Measurements from ENCODE around the gene AHCYL1. TPM values are rescaled to one million over a fixed set of nuclear protein-coding genes. Genes with fewer than 3 reads are reported as not detected.

The AHCYL1 gene
- polyA plus RNA-seq, 2 of the 4 experiments (the other 2 are of a cell fraction): 124 to 148 TPM

GRCh38 chr1:109988349-109988914 lies 3.9 kb downstream of the AHCYL1 start:
- Histone ChIP-seq H3K4me1 (peaks cover 43% of the 10 kb centered on the region), H3K27ac (no peak overlapping the region), H3K4me3 (no peak overlapping the region), H3K4me2 (peak overlapping the region; percentile 93; the same call in 1 of the 3 replicates), H3K9me3 (no peaks in the 10 kb centered on the region)
- ChIA-PET CTCF (interaction anchor here (1.1 to 17.7 kb wide), 4 partner anchors 17 to 337 kb away, joined by 4 to 969 read pairs (median 25); no protein-coding TSS in a partner anchor), POLR2A (interaction anchor here (0.6 kb wide), 1 partner anchor 117 kb away, joined by 3 read pairs; no protein-coding TSS in a partner anchor)
- ATAC-seq: no peak
- no peak for TF ChIP-seq CHD4 (IDR thresholded peaks at IDR 0.05; ENCODE audit: borderline replicate concordance)
- TF ChIP-seq, protein P1, sequence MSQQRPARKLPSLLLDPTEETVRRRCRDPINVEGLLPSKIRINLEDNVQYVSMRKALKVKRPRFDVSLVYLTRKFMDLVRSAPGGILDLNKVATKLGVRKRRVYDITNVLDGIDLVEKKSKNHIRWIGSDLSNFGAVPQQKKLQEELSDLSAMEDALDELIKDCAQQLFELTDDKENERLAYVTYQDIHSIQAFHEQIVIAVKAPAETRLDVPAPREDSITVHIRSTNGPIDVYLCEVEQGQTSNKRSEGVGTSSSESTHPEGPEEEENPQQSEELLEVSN (IDR thresholded peaks at IDR 0.05; ENCODE audit: borderline replicate concordance, low read depth): no peak
- TF ChIP-seq POLR2A (IDR thresholded peaks at IDR 0.05; ENCODE audit: low read length): no peak
- TF ChIP-seq POLR2AphosphoS2 (conservative IDR thresholded peaks at IDR 0.05; ENCODE audit: low read length): no peak
- TF ChIP-seq REST (IDR thresholded peaks at IDR 0.05): no peak
- TF ChIP-seq ZFP36 (IDR thresholded peaks at IDR 0.05; ENCODE audit: borderline replicate concordance, partially characterized antibody): no peak
- no peak for TF ChIP-seq EHF (CRISPR knock-in tag; IDR thresholded peaks at IDR 0.05)
- no peak for TF ChIP-seq JUN (IDR thresholded peaks at IDR 0.05)
- no peak for TF ChIP-seq KDM5A (IDR thresholded peaks at IDR 0.05)
- no peak for TF ChIP-seq SMC3 (IDR thresholded peaks at IDR 0.05)
- TF ChIP-seq CTCF (IDR thresholded peaks at IDR 0.05): no peak
- TF ChIP-seq EP300 (IDR thresholded peaks at IDR 0.05): no peak
- TF ChIP-seq USF2 (IDR thresholded peaks at IDR 0.05): no peak
- TF ChIP-seq ZSCAN20 (CRISPR knock-in tag; IDR thresholded peaks at IDR 0.05): no peak
- no peak for TF ChIP-seq BHLHE40 (IDR thresholded peaks at IDR 0.05; ENCODE audit: low read depth, low read length)
- no peak for TF ChIP-seq TFCP2L1 (CRISPR knock-in tag; IDR thresholded peaks at IDR 0.05)
- 94% methylated on average over 3 of the region's 3 CpGs for WGBS (ENCODE audit: missing lambda C conversion rate)
- FAIRE-seq: no peak
- no peak for DNase-seq (ENCODE audit: low read depth in 1 of 2, low spot score in 1 of 2)

DNA sequence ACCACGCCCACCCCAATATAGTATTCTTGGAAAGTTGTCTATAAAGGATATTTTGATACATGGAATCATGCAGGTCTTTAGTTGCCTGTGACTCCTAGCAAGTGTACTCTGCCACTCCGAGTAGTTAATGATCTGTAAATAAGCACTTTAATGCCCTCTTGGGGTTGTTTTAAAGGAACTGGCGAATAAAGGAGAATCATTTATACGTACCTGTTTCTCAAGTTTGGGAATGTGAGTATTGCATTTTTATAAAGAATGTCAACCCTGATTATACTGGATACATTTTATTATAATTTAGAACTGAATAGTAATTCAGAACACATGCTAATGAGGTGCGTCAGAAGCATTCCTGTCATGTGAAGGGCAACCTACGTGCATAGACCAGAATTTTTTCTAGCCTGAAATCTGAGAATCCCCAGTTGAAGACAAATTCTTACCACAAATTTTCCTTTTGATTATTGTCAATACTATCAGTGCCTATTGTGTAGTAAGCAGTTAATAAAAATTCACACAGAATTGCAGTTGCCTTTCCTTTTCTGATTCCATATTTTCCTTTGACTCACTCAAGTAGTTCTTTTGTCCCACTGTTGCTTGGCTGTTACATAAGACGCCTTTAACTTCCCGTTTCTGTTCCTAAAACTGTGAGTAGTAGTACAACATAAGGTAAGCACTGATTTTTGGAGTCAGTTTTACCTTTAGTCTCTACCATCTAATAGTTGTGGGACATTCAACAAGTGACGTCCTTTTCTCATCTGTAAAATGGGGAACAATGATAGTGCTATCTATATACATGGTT lies 5.1 kb downstream of the AHCYL1 start:
- FAIRE-seq (no peak), DNase-seq (ENCODE audit: low read depth in 1 of 2, low spot score in 1 of 2) (no peak), ATAC-seq (no peak)
- Histone ChIP-seq H3K4me3 (no peak overlapping the region), H3K4me1 (peaks cover 40% of the 10 kb centered on the region), H3K9me3 (no peaks in the 10 kb centered on the region), H3K27ac (no peak overlapping the region), H3K4me2 (no peak overlapping the region; the same call in 1 of the 3 replicates)
- ChIA-PET CTCF (no interaction called here), POLR2A (no interaction called here)
- 88% methylated on average over 9 of the region's 9 CpGs for WGBS (ENCODE audit: missing lambda C conversion rate)
- TF ChIP-seq, protein P1 (IDR thresholded peaks at IDR 0.05; ENCODE audit: borderline replicate concordance, low read depth): no peak
- no peak for TF ChIP-seq FOSB (CRISPR knock-in tag; IDR thresholded peaks at IDR 0.05)
- TF ChIP-seq RAD21 (conservative IDR thresholded peaks at IDR 0.05 in 1 of 2, IDR thresholded peaks at IDR 0.05 in 1 of 2): no peak
- TF ChIP-seq GATA3 (IDR thresholded peaks at IDR 0.05; ENCODE audit: borderline replicate concordance): no peak
- no peak for TF ChIP-seq MYC (IDR thresholded peaks at IDR 0.05; ENCODE audit: borderline replicate concordance, low read length)
- TF ChIP-seq POLR2AphosphoS2 (conservative IDR thresholded peaks at IDR 0.05; ENCODE audit: low read length): no peak
- TF ChIP-seq HES2 (IDR thresholded peaks at IDR 0.05): no peak
- TF ChIP-seq, protein P2, sequence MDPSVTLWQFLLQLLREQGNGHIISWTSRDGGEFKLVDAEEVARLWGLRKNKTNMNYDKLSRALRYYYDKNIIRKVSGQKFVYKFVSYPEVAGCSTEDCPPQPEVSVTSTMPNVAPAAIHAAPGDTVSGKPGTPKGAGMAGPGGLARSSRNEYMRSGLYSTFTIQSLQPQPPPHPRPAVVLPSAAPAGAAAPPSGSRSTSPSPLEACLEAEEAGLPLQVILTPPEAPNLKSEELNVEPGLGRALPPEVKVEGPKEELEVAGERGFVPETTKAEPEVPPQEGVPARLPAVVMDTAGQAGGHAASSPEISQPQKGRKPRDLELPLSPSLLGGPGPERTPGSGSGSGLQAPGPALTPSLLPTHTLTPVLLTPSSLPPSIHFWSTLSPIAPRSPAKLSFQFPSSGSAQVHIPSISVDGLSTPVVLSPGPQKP (IDR thresholded peaks at IDR 0.05; ENCODE audit: low read depth, low read length): no peak
- no peak for TF ChIP-seq CBX8 (IDR thresholded peaks at IDR 0.05)
- no peak for TF ChIP-seq MAZ (IDR thresholded peaks at IDR 0.05; ENCODE audit: borderline replicate concordance, low read depth, low read length)
- no peak for TF ChIP-seq KDM1A (IDR thresholded peaks at IDR 0.05; ENCODE audit: low read depth)
- TF ChIP-seq RFX5 (IDR thresholded peaks at IDR 0.05): no peak
- TF ChIP-seq CHD4 (IDR thresholded peaks at IDR 0.05; ENCODE audit: borderline replicate concordance): no peak
- TF ChIP-seq MAFK (IDR thresholded peaks at IDR 0.05; ENCODE audit: partially characterized antibody): no peak
